ENCODE measurements around the gene GPR107.

- no peak for TF ChIP-seq CREB1 (IDR thresholded peaks at IDR 0.05; ENCODE audit: low read depth)
- no peak for TF ChIP-seq CEBPB (IDR thresholded peaks at IDR 0.05)
- TF ChIP-seq, protein P1, sequence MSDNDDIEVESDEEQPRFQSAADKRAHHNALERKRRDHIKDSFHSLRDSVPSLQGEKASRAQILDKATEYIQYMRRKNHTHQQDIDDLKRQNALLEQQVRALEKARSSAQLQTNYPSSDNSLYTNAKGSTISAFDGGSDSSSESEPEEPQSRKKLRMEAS (IDR thresholded peaks at IDR 0.05), result no peak
- no peak for TF ChIP-seq TAF1 (IDR thresholded peaks at IDR 0.05; ENCODE audit: low read depth)
- TF ChIP-seq YY1 (IDR thresholded peaks at IDR 0.05; ENCODE audit: low read depth), result no peak
- TF ChIP-seq EGR1 (IDR thresholded peaks at IDR 0.05), result no peak
- TF ChIP-seq, protein P2, sequence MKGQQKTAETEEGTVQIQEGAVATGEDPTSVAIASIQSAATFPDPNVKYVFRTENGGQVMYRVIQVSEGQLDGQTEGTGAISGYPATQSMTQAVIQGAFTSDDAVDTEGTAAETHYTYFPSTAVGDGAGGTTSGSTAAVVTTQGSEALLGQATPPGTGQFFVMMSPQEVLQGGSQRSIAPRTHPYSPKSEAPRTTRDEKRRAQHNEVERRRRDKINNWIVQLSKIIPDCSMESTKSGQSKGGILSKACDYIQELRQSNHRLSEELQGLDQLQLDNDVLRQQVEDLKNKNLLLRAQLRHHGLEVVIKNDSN (IDR thresholded peaks at IDR 0.05), result no peak
Measured at GRCh38 chr9:130145658-130146057, 92.0 kb downstream of the GPR107 start.
